ES-I3 (cell line): ENCODE results near the gene COX20.

Experiments used
- H3K36me3 ChIP-seq: 2 replicates; pipeline ENCODE4 v1.6.1; 2013; ENCODE audit warnings: mild to moderate bottlenecking, low read length, control low read depth, moderate library complexity; ENCODE audit not compliant: insufficient read depth
- H3K4me1 ChIP-seq: 2 replicates; pipeline ENCODE4 v1.6.1; 2013; ENCODE audit warnings: mild to moderate bottlenecking, control low read depth, low read length; ENCODE audit not compliant: insufficient read depth
- H3K9ac ChIP-seq: 2 replicates; pipeline ENCODE4 v1.6.1; 2013; ENCODE audit warnings: low read depth, mild to moderate bottlenecking, low read length, moderate library complexity
- H3K9me3 ChIP-seq: 2 replicates; pipeline ENCODE4 v1.6.1; 2013; ENCODE audit warnings: mild to moderate bottlenecking, low read length, moderate library complexity; ENCODE audit not compliant: control insufficient read depth, insufficient read depth

COX20 gene

DNA sequence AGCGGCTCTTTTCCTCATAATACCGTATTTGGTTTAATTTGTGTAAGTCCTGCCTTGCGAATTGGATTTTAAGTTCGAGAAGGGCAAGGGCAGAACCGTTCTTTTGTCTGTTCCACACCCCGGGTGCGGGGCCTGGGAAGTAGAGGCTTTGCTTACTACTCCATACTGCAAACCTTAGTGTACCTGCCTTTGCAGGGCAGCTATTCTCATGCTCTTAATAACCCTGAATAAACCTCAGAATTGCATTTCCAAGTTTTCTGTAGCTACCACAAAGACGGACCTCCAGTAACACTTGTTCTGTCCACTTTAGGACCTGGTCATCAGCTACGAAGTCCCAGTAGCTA lies 29.5 kb downstream of the COX20 start:
- Histone ChIP-seq H3K9ac (peak overlapping the region; percentile 63), H3K4me1 (no peaks in the 10 kb centered on the region; the same call in 1 of the 2 replicates), H3K36me3 (peaks cover 10% of the 10 kb centered on the region), H3K9me3 (no peaks in the 10 kb centered on the region)

- H3K36me3 ChIP-seq = 0 out of 2 replicates have a peak, but pooled peaks cover 2% of the 10 kb centered on the region
- no peaks in the 10 kb centered on the region; the same call in 1 of the 2 replicates for H3K4me1 ChIP-seq
- H3K9me3 ChIP-seq = no peaks in the 10 kb centered on the region
- 0 out of 2 replicates have a peak overlapping the region, but pooled peaks have one; percentile 63 for H3K9ac ChIP-seq
Observed at GRCh38 chr1:244865820-244866219, 30.4 kb downstream of the COX20 start.

DNA sequence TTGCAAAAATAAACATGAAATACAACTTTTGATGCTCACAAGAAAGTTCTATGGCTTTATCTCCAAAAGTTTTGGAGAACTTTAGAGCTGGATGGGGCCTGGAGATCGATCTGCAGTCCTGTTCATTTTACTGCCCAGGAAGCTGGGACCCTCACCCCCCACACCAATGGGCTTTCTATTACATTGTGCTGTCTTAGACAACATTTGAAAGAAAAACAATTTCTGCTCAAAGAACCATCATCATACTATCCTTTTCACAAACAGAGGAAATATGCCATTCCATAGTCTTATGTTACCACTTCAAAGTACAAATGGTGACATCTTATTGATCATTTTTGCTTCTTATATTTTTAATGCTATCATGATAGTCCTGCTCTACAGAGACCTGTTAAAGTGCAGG lies 30.9 kb downstream of the COX20 start:
- no peaks in the 10 kb centered on the region; the same call in 1 of the 2 replicates for H3K4me1 ChIP-seq
- no peaks in the 10 kb centered on the region for H3K36me3 ChIP-seq
- H3K9ac ChIP-seq = no peak overlapping the region
- no peaks in the 10 kb centered on the region for H3K9me3 ChIP-seq

- no peaks in the 10 kb centered on the region for H3K9me3 ChIP-seq
- no peak overlapping the region for H3K9ac ChIP-seq
- no peaks in the 10 kb centered on the region for H3K4me1 ChIP-seq
- no peaks in the 10 kb centered on the region for H3K36me3 ChIP-seq
Observed at GRCh38 chr1:244868484-244869363, 33.3 kb downstream of the COX20 start.

GRCh38 chr1:244869364-244869827 lies 33.9 kb downstream of the COX20 start:
- no peaks in the 10 kb centered on the region for H3K36me3 ChIP-seq
- H3K9me3 ChIP-seq = no peaks in the 10 kb centered on the region
- H3K9ac ChIP-seq = no peak overlapping the region
- no peaks in the 10 kb centered on the region for H3K4me1 ChIP-seq

- Histone ChIP-seq H3K9me3 (no peaks in the 10 kb centered on the region), H3K9ac (no peak overlapping the region), H3K4me1 (0 out of 2 replicates have a peak, but pooled peaks cover under 1% of the 10 kb centered on the region), H3K36me3 (no peaks in the 10 kb centered on the region)
Observed at GRCh38 chr1:244869950-244870349, 34.5 kb downstream of the COX20 start.

DNA sequence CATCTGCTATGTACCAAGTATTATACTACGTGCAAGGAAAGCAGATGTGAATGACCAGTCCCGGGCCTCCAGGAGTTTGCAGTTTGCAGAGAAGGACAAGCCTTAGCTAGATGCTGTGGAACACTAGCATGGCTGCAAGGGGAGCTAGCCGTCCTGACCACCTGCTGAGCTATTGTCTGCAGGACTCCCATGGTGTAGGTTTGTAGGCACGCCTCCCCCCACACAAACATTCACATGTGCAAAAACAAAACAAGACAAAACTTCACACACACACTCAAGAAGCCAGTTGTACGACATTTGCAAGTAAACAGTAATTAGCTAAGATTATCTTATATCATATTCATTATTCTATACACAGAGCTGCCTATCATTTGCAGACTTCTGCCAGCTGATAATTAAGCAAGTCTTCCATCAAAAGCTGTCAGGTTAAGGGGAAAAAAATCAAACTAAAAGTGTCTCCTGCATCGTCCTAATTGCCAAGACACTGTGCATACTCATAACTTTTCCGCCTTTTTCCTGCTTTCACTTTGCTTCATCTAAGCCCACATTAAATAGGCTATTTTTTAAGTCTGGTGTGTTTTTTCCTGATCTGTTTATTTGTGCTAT lies 39.6 kb downstream of the COX20 start:
- Histone ChIP-seq H3K4me1 (peaks cover 10% of the 10 kb centered on the region), H3K9ac (no peak overlapping the region), H3K9me3 (no peaks in the 10 kb centered on the region), H3K36me3 (no peaks in the 10 kb centered on the region)

- H3K36me3 ChIP-seq = no peaks in the 10 kb centered on the region
- H3K4me1 ChIP-seq = peaks cover 10% of the 10 kb centered on the region
- H3K9ac ChIP-seq = no peak overlapping the region
- no peaks in the 10 kb centered on the region for H3K9me3 ChIP-seq
Observed at GRCh38 chr1:244876228-244876910, 40.9 kb downstream of the COX20 start.

DNA sequence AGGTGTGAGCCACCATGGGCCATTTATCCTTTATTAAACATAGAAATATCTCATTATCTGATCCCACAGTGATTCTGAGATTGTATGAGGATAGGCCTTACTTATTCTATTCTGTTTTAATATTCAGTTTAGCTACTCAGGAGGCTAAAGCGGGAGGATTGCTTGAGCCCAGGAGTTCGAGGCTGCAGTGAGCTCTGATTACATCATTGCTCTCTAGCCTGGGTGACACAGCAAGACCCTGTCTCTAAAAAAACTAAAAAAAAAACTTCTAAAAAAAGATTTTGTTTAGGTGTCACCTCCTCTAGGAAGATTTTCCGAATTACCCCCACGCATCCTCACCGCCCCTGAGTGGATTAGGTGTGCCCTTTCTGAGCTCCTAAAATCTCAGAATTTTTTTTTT lies 43.2 kb downstream of the COX20 start:
- Histone ChIP-seq H3K9me3 (no peaks in the 10 kb centered on the region), H3K4me1 (peaks cover 18% of the 10 kb centered on the region), H3K9ac (no peak overlapping the region), H3K36me3 (no peaks in the 10 kb centered on the region)

- Histone ChIP-seq H3K9me3 (no peaks in the 10 kb centered on the region), H3K4me1 (peaks cover 9% of the 10 kb centered on the region), H3K36me3 (no peaks in the 10 kb centered on the region), H3K9ac (no peak overlapping the region)
Observed at GRCh38 chr1:244881552-244882280, 46.3 kb downstream of the COX20 start.

DNA sequence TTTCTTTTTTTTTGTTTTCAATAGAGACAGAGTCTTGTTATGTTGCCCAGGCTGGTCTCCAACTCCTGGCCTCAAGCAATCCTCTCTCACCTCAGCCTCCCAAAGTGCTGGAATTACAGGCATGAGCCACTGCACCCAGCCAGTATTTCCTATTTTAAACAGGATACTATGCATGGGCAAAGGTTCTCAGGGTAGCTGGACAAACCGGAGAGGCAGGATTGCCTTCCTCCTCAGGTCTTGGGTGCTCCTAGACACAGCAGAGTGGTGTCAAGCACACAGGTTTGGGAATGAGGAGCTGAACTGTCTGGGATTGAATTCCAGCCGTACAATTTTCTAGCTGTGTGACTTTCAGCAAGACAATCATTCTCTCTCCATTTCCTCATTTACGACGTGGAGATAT lies 51.8 kb downstream of the COX20 start:
- peaks cover 7% of the 10 kb centered on the region; the same call in 1 of the 2 replicates for H3K9me3 ChIP-seq
- no peaks in the 10 kb centered on the region for H3K36me3 ChIP-seq
- H3K9ac ChIP-seq = no peak overlapping the region
- H3K4me1 ChIP-seq = no peaks in the 10 kb centered on the region; the same call in 1 of the 2 replicates

DNA sequence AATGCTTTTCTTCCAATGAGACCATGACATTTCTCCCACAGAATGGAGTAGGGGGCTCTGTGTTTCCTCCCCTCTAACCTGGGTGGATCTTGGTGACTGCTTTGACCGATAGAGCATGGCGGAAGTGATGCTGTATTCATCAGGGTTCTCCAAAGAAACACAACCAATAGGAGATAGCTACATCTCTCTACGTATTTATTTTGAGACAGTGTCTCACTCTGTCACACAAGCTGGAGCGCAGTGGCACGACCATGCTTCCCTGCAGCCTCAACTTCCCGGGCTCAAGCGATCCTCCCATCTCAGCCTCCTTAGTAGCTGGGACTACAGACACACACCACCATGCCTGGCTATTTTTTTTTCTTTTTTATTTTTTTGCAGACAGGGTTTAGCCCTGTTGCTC lies 58.4 kb downstream of the COX20 start:
- no peak overlapping the region for H3K9ac ChIP-seq
- no peaks in the 10 kb centered on the region for H3K9me3 ChIP-seq
- H3K4me1 ChIP-seq = no peaks in the 10 kb centered on the region
- no peaks in the 10 kb centered on the region for H3K36me3 ChIP-seq
